IMR-90 (cell line): ENCODE results near the gene GRK5. TPM values are rescaled to one million over a fixed set of nuclear protein-coding genes. Genes with fewer than 3 reads are reported as not detected.

Source experiments
- ATAC-seq: fragments of 200-7000 bp; cut with Tn5 transposase; 2 replicates; pipeline ENCODE4 v1.9.1; 2020; ENCODE audit warnings: low read depth, mild to moderate bottlenecking, moderate library complexity
- BruUV-seq: library from RNA; stranded (reverse); fragments of 400-500 nt; replicated peaks from 2 replicates; lab custom pipeline; 2021; lab: Mats Ljungman, UMichigan
- CTCF ChIA-PET: fragments of 300-600 bp; formaldehyde crosslinking; extraction: SDS; loops from one replicate; lab custom pipeline; 2021; ENCODE audit warnings: antibody characterized with exemption; lab: Yijun Ruan, JAX
- POLR2A ChIA-PET: fragments of 300-600 bp; sonication (Branson Sonifier 250); formaldehyde crosslinking; loops from one replicate; lab custom pipeline; 2022; ENCODE audit warnings: antibody characterized with exemption; ENCODE audit not compliant: unreplicated experiment; lab: Charles Lee
- DNase-seq: peaks from one replicate; pipeline ENCODE4 v3.0.0; 2013
- H2AFZ ChIP-seq: replicated peaks from 2 replicates; pipeline ENCODE3; 2013; ENCODE audit warnings: low read length, mild to moderate bottlenecking; ENCODE audit not compliant: poor library complexity
- H2AK5ac ChIP-seq: 2 replicates; pipeline ENCODE4 v1.6.1; 2013; ENCODE audit warnings: low read depth, low read length, inconsistent platforms
- H2AK9ac ChIP-seq: replicated peaks from 2 replicates; pipeline ENCODE3; 2013; ENCODE audit warnings: mild to moderate bottlenecking, low read depth, low read length, moderate library complexity; ENCODE audit not compliant: poor library complexity
- H2BK120ac ChIP-seq: 2 replicates; pipeline ENCODE4 v1.6.1; 2013; ENCODE audit warnings: low read depth, low read length, inconsistent platforms
- H2BK15ac ChIP-seq: 3 replicates; pipeline ENCODE4 v1.6.1; 2013; ENCODE audit warnings: low read depth, low read length, inconsistent platforms
- H2BK20ac ChIP-seq: 2 replicates; pipeline ENCODE4 v1.6.1; 2013; ENCODE audit warnings: low read depth, mild to moderate bottlenecking, inconsistent platforms, low read length, moderate library complexity
- H2BK5ac ChIP-seq: 2 replicates; pipeline ENCODE4 v1.6.1; 2013; ENCODE audit warnings: mild to moderate bottlenecking, low read depth, low read length, inconsistent platforms; ENCODE audit not compliant: poor library complexity, severe bottlenecking
- H3K14ac ChIP-seq: replicated peaks from 2 replicates; pipeline ENCODE4 v1.6.1; 2013; ENCODE audit warnings: low read depth, low read length, inconsistent platforms
- H3K18ac ChIP-seq: 2 replicates; pipeline ENCODE4 v1.6.1; 2013; ENCODE audit warnings: low read depth, low read length, control low read depth
- H3K23ac ChIP-seq: 2 replicates; pipeline ENCODE4 v1.6.1; 2013; ENCODE audit warnings: low read depth, low read length, inconsistent platforms
- H3K27ac ChIP-seq: 2 replicates; pipeline ENCODE4 v1.5.1; 2013; ENCODE audit warnings: mild to moderate bottlenecking, control low read depth, low read length; ENCODE audit not compliant: insufficient read depth
- H3K27me3 ChIP-seq: 2 replicates; pipeline ENCODE4 v1.6.1; 2013; ENCODE audit warnings: low read length; ENCODE audit not compliant: control insufficient read depth, insufficient read depth
- H3K36me3 ChIP-seq: 2 replicates; pipeline ENCODE4 v1.6.1; 2013; ENCODE audit warnings: low read length, mixed read lengths; ENCODE audit not compliant: control insufficient read depth, insufficient read depth
- H3K4ac ChIP-seq: 2 replicates; pipeline ENCODE4 v1.6.1; 2013; ENCODE audit warnings: low read depth, low read length, inconsistent platforms
- H3K4me1 ChIP-seq: 2 replicates; pipeline ENCODE4 v1.6.1; 2013; ENCODE audit warnings: low read length, mixed read lengths; ENCODE audit not compliant: control insufficient read depth, insufficient read depth
- H3K4me2 ChIP-seq: 2 replicates; pipeline ENCODE4 v1.6.1; 2013; ENCODE audit warnings: low read depth, mild to moderate bottlenecking, control low read depth, low read length, moderate library complexity
- H3K4me3 ChIP-seq: 2 replicates; pipeline ENCODE4 v1.5.1; 2013; ENCODE audit warnings: low read depth, mild to moderate bottlenecking, control low read depth, low read length, moderate library complexity; ENCODE audit not compliant: insufficient read depth
- H3K56ac ChIP-seq: 2 replicates; pipeline ENCODE4 v1.6.1; 2013; ENCODE audit warnings: low read length, inconsistent platforms; ENCODE audit not compliant: insufficient read depth; ENCODE audit errors: extremely low read depth
- H3K79me1 ChIP-seq, 2 experiments: 2 replicates each; pipeline ENCODE4 v1.6.1; 2013; ENCODE audit warnings: low read length in 2 of 2, inconsistent platforms in 1 of 2, low read depth in 1 of 2
- H3K9ac ChIP-seq: 2 replicates; pipeline ENCODE4 v1.6.1; 2013; ENCODE audit warnings: low read depth, low read length, control low read depth
- H3K9me1 ChIP-seq: 2 replicates; pipeline ENCODE4 v1.6.1; 2013; ENCODE audit warnings: low read length, inconsistent platforms; ENCODE audit not compliant: insufficient read depth
- H3K9me3 ChIP-seq: 2 replicates; pipeline ENCODE4 v1.6.1; 2013; ENCODE audit warnings: low read length; ENCODE audit not compliant: control insufficient read depth, insufficient read depth
- H4K20me1 ChIP-seq: 2 replicates; pipeline ENCODE4 v1.6.1; 2013; ENCODE audit warnings: low read length, inconsistent platforms; ENCODE audit not compliant: insufficient read depth
- H4K5ac ChIP-seq: 2 replicates; pipeline ENCODE4 v1.6.1; 2013; ENCODE audit warnings: mild to moderate bottlenecking, low read depth, low read length, control low read depth
- H4K8ac ChIP-seq, 2 experiments: 2 replicates each; pipeline ENCODE4 v1.6.1; 2013; ENCODE audit warnings: low read depth in 2 of 2, low read length in 2 of 2, control low read depth in 1 of 2, inconsistent platforms in 1 of 2
- H4K91ac ChIP-seq: 2 replicates; pipeline ENCODE4 v1.6.1; 2013; ENCODE audit warnings: low read depth, low read length, inconsistent platforms; ENCODE audit not compliant: insufficient read depth
- BHLHE40 ChIP-seq: fragments of 150-350 bp; IDR thresholded peaks from 2 replicates; pipeline ENCODE4 v1.6.1; 2016; ENCODE audit warnings: mild to moderate bottlenecking, low read depth, low read length
- CEBPB ChIP-seq: IDR thresholded peaks from 2 replicates; pipeline ENCODE4 v1.6.1; 2012; ENCODE audit warnings: low read depth, low read length, improper control_type of control experiment
- CHD1 ChIP-seq: IDR thresholded peaks from 2 replicates; pipeline ENCODE4 v1.6.1; 2012; ENCODE audit warnings: low read depth, low read length, improper control_type of control experiment
- ELK1 ChIP-seq: fragments of 150-350 bp; IDR thresholded peaks from 2 replicates; pipeline ENCODE4 v1.6.1; 2016; ENCODE audit warnings: low read depth, mild to moderate bottlenecking, low read length, moderate library complexity, borderline replicate concordance
- FOS ChIP-seq: fragments of 150-350 bp; IDR thresholded peaks from 2 replicates; pipeline ENCODE4 v1.6.1; 2016; ENCODE audit warnings: low read depth, low read length
- MAZ ChIP-seq: IDR thresholded peaks from 2 replicates; pipeline ENCODE4 v1.6.1; 2012; ENCODE audit warnings: low read depth, mild to moderate bottlenecking, low read length, improper control_type of control experiment, moderate library complexity, borderline replicate concordance
- MXI1 ChIP-seq: IDR thresholded peaks from 2 replicates; pipeline ENCODE4 v1.6.1; 2012; ENCODE audit warnings: low read depth, mild to moderate bottlenecking, low read length, moderate library complexity, borderline replicate concordance
- POLR2A ChIP-seq: IDR thresholded peaks from 2 replicates; pipeline ENCODE4 v1.6.1; 2012; ENCODE audit warnings: mild to moderate bottlenecking, low read depth, low read length
- RAD21 ChIP-seq: IDR thresholded peaks from 2 replicates; pipeline ENCODE4 v1.6.1; 2012; ENCODE audit warnings: low read length, improper control_type of control experiment
- RFX5 ChIP-seq: IDR thresholded peaks from 2 replicates; pipeline ENCODE4 v1.8.0; 2012; ENCODE audit warnings: low read depth, mild to moderate bottlenecking, low read length, moderate library complexity
- SMC3 ChIP-seq: fragments of 150-350 bp; IDR thresholded peaks from 2 replicates; pipeline ENCODE4 v1.6.1; 2016; ENCODE audit warnings: low read depth, mild to moderate bottlenecking, antibody characterized with exemption, low read length, moderate library complexity
- USF2 ChIP-seq: fragments of 150-350 bp; IDR thresholded peaks from 2 replicates; pipeline ENCODE4 v1.6.1; 2017; ENCODE audit warnings: mild to moderate bottlenecking, antibody characterized with exemption, low read length, low read depth
- WGBS, 2 experiments: methylation state at CpG; one replicate each; pipeline versions ENCODE4 v1.1.5 to v1.1.7; 2013; ENCODE audit warnings: missing lambda C conversion rate in 2 of 2; ENCODE audit not compliant: insufficient read length in 1 of 2; ENCODE audit errors: extremely low coverage in 2 of 2; 5-methylcytosine and 5-hydroxymethylcytosine counted together
- dilution Hi-C: fragments of 300-500 bp; cut with HindIII; formaldehyde crosslinking; loops from one replicate; pipeline ENCODE4 v1.14.3; 2018; ENCODE audit warnings: low sequenced_read_pairs; ENCODE audit not compliant: unreplicated experiment
- in situ Hi-C: fragments of 300-500 bp; cut with MboI; formaldehyde crosslinking; loops from 3 replicates; pipeline ENCODE4 v1.14.3; 2019; ENCODE audit warnings: low sequenced_read_pairs, inconsistent platforms, mixed read lengths
- intact Hi-C: fragments of 100-400 bp; cut with micrococcal nuclease; formaldehyde crosslinking; loops from 2 replicates; pipeline ENCODE4 v1.10.0; 2022
- polyA plus RNA-seq, 3 experiments: library from polyadenylated mRNA; depleted of rRNA; stranded (reverse); fragments of >200 nt; gene quantifications; 2 replicates each; pipeline ENCODE4 v1.2.3, GENCODE V29; 2012; ENCODE audit warnings: low replicate concordance in 1 of 3
- total RNA-seq: library from RNA; depleted of rRNA; stranded (reverse); fragments of >200 nt; gene quantifications from 2 replicates; pipeline ENCODE4 v1.2.3, GENCODE V29; 2012

Gene GRK5
- total and polyA plus RNA-seq, 2 of the 4 experiments (the other 2 are of a cell fraction), result 12.9 to 16.3 TPM

DNA sequence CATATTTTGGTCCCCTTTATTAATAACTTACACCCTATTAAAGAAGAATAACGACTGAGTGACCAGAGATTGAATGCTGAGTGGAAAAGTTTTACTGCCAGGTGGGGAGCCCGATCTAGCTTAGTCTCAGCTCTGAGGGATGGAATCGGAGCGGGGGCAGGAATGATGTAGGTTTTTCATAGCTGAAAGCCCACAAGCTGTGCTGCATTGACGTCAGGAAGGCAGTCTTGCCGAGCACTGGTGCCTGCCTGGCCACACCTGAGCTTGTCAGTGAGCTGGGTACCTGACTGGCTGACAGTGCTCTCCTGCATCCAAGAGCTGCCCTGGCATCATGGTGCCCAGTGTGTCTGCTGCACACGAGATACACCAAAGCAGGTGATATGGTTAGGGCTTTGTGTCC is 34.8 kb downstream of the GRK5 start:
- Histone ChIP-seq H3K9ac (no peak overlapping the region), H3K4me1 (peaks cover 23% of the 10 kb centered on the region), H3K27me3 (no peaks in the 10 kb centered on the region), H3K56ac (no peak overlapping the region), H3K18ac (no peak overlapping the region), H3K4ac (0 out of 2 replicates have a peak overlapping the region, but pooled peaks have one; percentile 4), H2AK5ac (peak overlapping the region; percentile 77; the same call in 1 of the 2 replicates), H3K4me2 (no peak overlapping the region), H3K9me3 (no peaks in the 10 kb centered on the region), H4K5ac (no peak overlapping the region), H2AFZ (no peak overlapping the region), H2BK20ac (no peak overlapping the region), H3K14ac (no peak overlapping the region), H4K8ac (no peak overlapping the region; a peak in 1 of 4 replicates), H3K9me1 (peaks cover 18% of the 10 kb centered on the region), H2BK5ac (no peak overlapping the region), H3K36me3 (peaks cover 6% of the 10 kb centered on the region; the same call in 1 of the 2 replicates), H2BK15ac (no peak overlapping the region), H3K79me1 (peaks cover 35 to 68% of the 10 kb centered on the region in 2 experiments), H3K4me3 (no peak overlapping the region), H3K23ac (no peak overlapping the region), H4K20me1 (peaks cover 51% of the 10 kb centered on the region), H2AK9ac (no peak overlapping the region), H2BK120ac (no peak overlapping the region), H4K91ac (no peak overlapping the region), H3K27ac (no peak overlapping the region)
- CTCF ChIA-PET, result interaction anchor here (1.0 kb wide), 1 partner anchor 36 kb away, joined by 3 read pairs; no protein-coding TSS in a partner anchor
- in situ Hi-C loops, result no loop called here
- WGBS, 2 experiments, result 60% methylated on average over 2 of the region's 7 CpGs; no CpG with 5 or more reads in 1 of the 2 experiments
- intact Hi-C loops, result no loop called here
- DNase-seq, result no peak
- no TSS peak for BruUV-seq
- POLR2A ChIA-PET, result interaction anchor here (0.6 kb wide), 1 partner anchor 9 kb away, joined by 4 read pairs; no protein-coding TSS in a partner anchor
- dilution Hi-C loops, result no loop called here
- no peak for ATAC-seq
- TF ChIP-seq POLR2A (no peak), USF2 (no peak), CEBPB (no peak), MXI1 (no peak), CHD1 (no peak), ELK1 (no peak), RFX5 (no peak), SMC3 (no peak), RAD21 (no peak), BHLHE40 (no peak), MAZ (no peak), FOS (no peak)
